H9 (cell line): ENCODE results near the gene KIAA1671. TPM values are rescaled to one million over a fixed set of nuclear protein-coding genes. Genes with fewer than 3 reads are reported as not detected.
A peak's percentile ranks its signal among the peaks of the same experiment; 100 is the strongest.

Experiments used
- DNase-seq: peaks from one replicate; pipeline ENCODE4 v3.0.0-alpha.2; 2017
- H2AFZ ChIP-seq: one replicate; pipeline ENCODE4 v1.6.1; 2013; ENCODE audit warnings: mild to moderate bottlenecking, low read length, control low read depth, moderate library complexity
- H2AK5ac ChIP-seq: 2 replicates; pipeline ENCODE4 v1.6.1; 2013; ENCODE audit warnings: low read length, control low read depth, mixed read lengths; ENCODE audit not compliant: insufficient read length
- H2BK120ac ChIP-seq: one replicate; pipeline ENCODE4 v1.6.1; 2013; ENCODE audit warnings: low read depth, mild to moderate bottlenecking, low read length, control low read depth, inconsistent platforms; ENCODE audit not compliant: poor library complexity, severe bottlenecking
- H2BK12ac ChIP-seq: 2 replicates; pipeline ENCODE4 v1.6.1; 2013; ENCODE audit warnings: low read length, control low read depth, mixed read lengths, low read depth; ENCODE audit not compliant: insufficient read length
- H2BK15ac ChIP-seq: 2 replicates; pipeline ENCODE4 v1.6.1; 2013; ENCODE audit warnings: low read depth, low read length, control low read depth
- H2BK20ac ChIP-seq: one replicate; pipeline ENCODE4 v1.6.1; 2013; ENCODE audit warnings: low read depth, mild to moderate bottlenecking, low read length, control low read depth, inconsistent platforms; ENCODE audit not compliant: poor library complexity, severe bottlenecking
- H2BK5ac ChIP-seq: 2 replicates; pipeline ENCODE4 v1.6.1; 2013; ENCODE audit warnings: low read length, control low read depth, mixed read lengths; ENCODE audit not compliant: insufficient read length
- H3K14ac ChIP-seq: 2 replicates; pipeline ENCODE4 v1.6.1; 2013; ENCODE audit warnings: low read length, control low read depth; ENCODE audit not compliant: insufficient read depth
- H3K18ac ChIP-seq: 2 replicates; pipeline ENCODE4 v1.6.1; 2013; ENCODE audit warnings: low read depth, mild to moderate bottlenecking, mixed read lengths, low read length, control low read depth; ENCODE audit not compliant: insufficient read length
- H3K23ac ChIP-seq: 2 replicates; pipeline ENCODE4 v1.6.1; 2013; ENCODE audit warnings: low read length, control low read depth, mixed read lengths, low read depth; ENCODE audit not compliant: insufficient read length
- H3K23me2 ChIP-seq: 2 replicates; pipeline ENCODE4 v1.6.1; 2013; ENCODE audit warnings: low read depth, mild to moderate bottlenecking, mixed read lengths, low read length, control low read depth; ENCODE audit not compliant: insufficient read length, poor library complexity, severe bottlenecking
- H3K27ac ChIP-seq: 2 replicates; pipeline ENCODE4 v1.5.1; 2013; ENCODE audit warnings: low read length, control low read depth, mixed read lengths, low read depth; ENCODE audit not compliant: insufficient read length
- H3K27me3 ChIP-seq: 2 replicates; pipeline ENCODE4 v1.6.1; 2013; ENCODE audit warnings: low read length, control low read depth, inconsistent platforms; ENCODE audit not compliant: insufficient read depth
- H3K4ac ChIP-seq: 2 replicates; pipeline ENCODE4 v1.6.1; 2013; ENCODE audit warnings: low read depth, mild to moderate bottlenecking, control low read depth, inconsistent platforms, low read length, moderate library complexity
- H3K4me1 ChIP-seq: 2 replicates; pipeline ENCODE4 v1.6.1; 2013; ENCODE audit warnings: low read length, control low read depth, inconsistent platforms; ENCODE audit not compliant: insufficient read depth
- H3K4me2 ChIP-seq: 2 replicates; pipeline ENCODE4 v1.6.1; 2013; ENCODE audit warnings: low read length, control low read depth, mixed read lengths; ENCODE audit not compliant: insufficient read length, insufficient read depth
- H3K56ac ChIP-seq: 2 replicates; pipeline ENCODE4 v1.6.1; 2013; ENCODE audit warnings: low read depth, mild to moderate bottlenecking, mixed read lengths, low read length, control low read depth; ENCODE audit not compliant: insufficient read length
- H3K79me1 ChIP-seq: 2 replicates; pipeline ENCODE4 v1.6.1; 2013; ENCODE audit warnings: low read depth, mild to moderate bottlenecking, moderate library complexity, low read length, control low read depth, inconsistent platforms; ENCODE audit not compliant: insufficient read depth, poor library complexity, severe bottlenecking
- H3K79me2 ChIP-seq: 2 replicates; pipeline ENCODE4 v1.6.1; 2013; ENCODE audit warnings: low read length, control low read depth, inconsistent platforms; ENCODE audit not compliant: insufficient read depth
- H3K9ac ChIP-seq: 2 replicates; pipeline ENCODE4 v1.6.1; 2013; ENCODE audit warnings: low read length, control low read depth, mixed read lengths; ENCODE audit not compliant: insufficient read length; ENCODE audit errors: extremely low read depth
- H3K9me3 ChIP-seq: one replicate; pipeline ENCODE4 v1.6.1; 2013; ENCODE audit warnings: low read depth, low read length, inconsistent platforms; ENCODE audit not compliant: control insufficient read depth
- H3T11ph ChIP-seq: one replicate; pipeline ENCODE4 v1.6.1; 2013; ENCODE audit warnings: mild to moderate bottlenecking, low read length, control low read depth, inconsistent platforms
- H4K20me1 ChIP-seq: one replicate; pipeline ENCODE4 v1.6.1; 2013; ENCODE audit not compliant: control insufficient read depth, insufficient read length, insufficient read depth
- H4K5ac ChIP-seq: 2 replicates; pipeline ENCODE4 v1.6.1; 2013; ENCODE audit warnings: low read depth, mild to moderate bottlenecking, mixed read lengths, low read length, control low read depth; ENCODE audit not compliant: insufficient read length
- H4K8ac ChIP-seq: replicated peaks from 2 replicates; pipeline ENCODE4 v1.6.1; 2013; ENCODE audit warnings: low read length, control low read depth, mixed read lengths, low read depth; ENCODE audit not compliant: insufficient read length
- H4K91ac ChIP-seq: 2 replicates; pipeline ENCODE4 v1.6.1; 2013; ENCODE audit warnings: low read depth, mild to moderate bottlenecking, moderate library complexity, mixed read lengths, low read length, control low read depth; ENCODE audit not compliant: insufficient read length
- H3K27ac Mint-ChIP-seq, 3 experiments: 2 replicates in 2 of 3; 3 replicates in 1 of 3; pipeline ENCODE4 v1.8.0; 2020 to 2021; ENCODE audit warnings: mixed read lengths in 3 of 3, mild to moderate bottlenecking in 1 of 3, moderate library complexity in 1 of 3
- H3K27me3 Mint-ChIP-seq: 2 replicates; pipeline ENCODE4 v1.8.0; 2021; ENCODE audit warnings: low read depth, mild to moderate bottlenecking, moderate library complexity, mixed read lengths
- H3K36me3 Mint-ChIP-seq, 3 experiments: 2 replicates in 2 of 3; 3 replicates in 1 of 3; pipeline ENCODE4 v1.8.0; 2020 to 2021; ENCODE audit warnings: low read depth in 3 of 3, mixed read lengths in 3 of 3; ENCODE audit not compliant: insufficient read depth in 1 of 3
- H3K4me1 Mint-ChIP-seq, 2 experiments: 2 replicates each; pipeline ENCODE4 v1.8.0; 2020; ENCODE audit warnings: mixed read lengths in 2 of 2
- H3K4me3 Mint-ChIP-seq, 2 experiments: 2 replicates in 1 of 2; 3 replicates in 1 of 2; pipeline ENCODE4 v1.8.0; 2020 to 2021; ENCODE audit warnings: mild to moderate bottlenecking in 2 of 2, mixed read lengths in 2 of 2, moderate library complexity in 1 of 2
- H3K9me3 Mint-ChIP-seq, 2 experiments: 2 replicates in 1 of 2; 3 replicates in 1 of 2; pipeline ENCODE4 v1.8.0; 2020; ENCODE audit warnings: mild to moderate bottlenecking in 2 of 2, mixed read lengths in 2 of 2, moderate library complexity in 1 of 2
- CTCF ChIP-seq: fragments of 200-600 bp; sonication (generic); conservative IDR thresholded peaks from 3 replicates; pipeline ENCODE4 v1.8.0; 2021; ENCODE audit warnings: antibody characterized with exemption, mild to moderate bottlenecking
- WGBS: extraction: QIAGEN DNeasy Blood & Tissue Kit; methylation state at CpG from one replicate; pipeline ENCODE4 v1.1.7; 2013; ENCODE audit warnings: missing lambda C conversion rate, low lambda C conversion rate, mixed read lengths; ENCODE audit not compliant: insufficient read length; ENCODE audit errors: extremely low coverage; 5-methylcytosine and 5-hydroxymethylcytosine counted together
- total RNA-seq: library from RNA; stranded (reverse); gene quantifications from 2 replicates; pipeline ENCODE4 v1.2.1, GENCODE V29; 2021

KIAA1671 gene
- total RNA-seq, 1 experiment from 2014 or later, result 22.6 TPM

- H3K4ac ChIP-seq, result no peak overlapping the region
- no peak overlapping the region for H2AFZ ChIP-seq
- no peak overlapping the region for H2BK20ac ChIP-seq
- no peaks in the 10 kb centered on the region; the same call in 1 of the 2 replicates for H3K79me2 ChIP-seq
- no peak overlapping the region for H3K14ac ChIP-seq
- H4K5ac ChIP-seq, result no peak overlapping the region
- H3K23ac ChIP-seq, result no peak overlapping the region
- no peak overlapping the region for H2BK120ac ChIP-seq
- no peak overlapping the region for H3K4me3 Mint-ChIP-seq
- H3K79me1 ChIP-seq, result no peaks in the 10 kb centered on the region
- H3K4me2 ChIP-seq, result no peak overlapping the region
- peaks cover 5% of the 10 kb centered on the region; the same call in 1 of the 2 replicates for H3K4me1 ChIP-seq
- TF ChIP-seq CTCF, result no peak
- H2BK15ac ChIP-seq, result no peak overlapping the region
- no peaks in the 10 kb centered on the region for H4K20me1 ChIP-seq
- no peak overlapping the region for H2BK12ac ChIP-seq
- no peak overlapping the region for H2AK5ac ChIP-seq
- H3K9me3 Mint-ChIP-seq, result no peaks in the 10 kb centered on the region
- no peak overlapping the region for H3K56ac ChIP-seq
- no peak overlapping the region for H3T11ph ChIP-seq
- H3K36me3 Mint-ChIP-seq, result no peaks in the 10 kb centered on the region
- H3K4me1 Mint-ChIP-seq, result peaks cover 27 to 38% of the 10 kb centered on the region in 2 experiments
- no peak overlapping the region for H3K9ac ChIP-seq
- no peak overlapping the region for H3K27ac ChIP-seq
- H3K9me3 ChIP-seq, result no peaks in the 10 kb centered on the region
- H3K27me3 ChIP-seq, result no peaks in the 10 kb centered on the region
- H2BK5ac ChIP-seq, result no peak overlapping the region
- no peak overlapping the region for H4K8ac ChIP-seq
- DNase-seq, result no peak
- H3K27me3 Mint-ChIP-seq, result no peaks in the 10 kb centered on the region
- H3K23me2 ChIP-seq, result peaks cover 2% of the 10 kb centered on the region
- H4K91ac ChIP-seq, result no peak overlapping the region
- peak overlapping the region in 1 of 3 experiments; percentile 73; a peak in 1 of 7 replicates for H3K27ac Mint-ChIP-seq
- no CpG with 5 or more reads among the region's 2 CpGs for WGBS
- no peak overlapping the region for H3K18ac ChIP-seq
Measured at GRCh38 chr22:25144522-25144921, 192.0 kb downstream of the KIAA1671 start.
